Measurements from ENCODE around the gene BNIP5.

Gene BNIP5

GRCh38 chr6:36290668-36291620 lies 45.7 kb downstream of the BNIP5 start:
- no peak for DNase-seq

- DNase-seq = no peak
Observed at GRCh38 chr6:36289281-36289878, 47.3 kb downstream of the BNIP5 start.

- DNase-seq = no peak
Observed at GRCh38 chr6:36286858-36287257, 49.8 kb downstream of the BNIP5 start.

GRCh38 chr6:36285797-36286196 lies 50.9 kb downstream of the BNIP5 start:
- DNase-seq = no peak

GRCh38 chr6:36285187-36285671 lies 51.5 kb downstream of the BNIP5 start:
- DNase-seq = no peak

- no peak for DNase-seq
Observed at GRCh38 chr6:36284359-36284758, 52.3 kb downstream of the BNIP5 start.

- no peak for DNase-seq
Observed at GRCh38 chr6:36283608-36284007, 53.1 kb downstream of the BNIP5 start.

- DNase-seq = no peak
Observed at GRCh38 chr6:36280983-36281382, 55.7 kb downstream of the BNIP5 start.

GRCh38 chr6:36280467-36280866 lies 56.2 kb downstream of the BNIP5 start:
- DNase-seq = no peak

- no peak for DNase-seq
Observed at GRCh38 chr6:36277946-36278470, 58.7 kb downstream of the BNIP5 start.

- no peak for DNase-seq
Observed at GRCh38 chr6:36276581-36277536, 59.8 kb downstream of the BNIP5 start.

- DNase-seq = no peak
Observed at GRCh38 chr6:36273802-36274514, 62.7 kb downstream of the BNIP5 start.

- DNase-seq = no peak
Observed at GRCh38 chr6:36273067-36273466, 63.6 kb downstream of the BNIP5 start.

- no peak for DNase-seq
Observed at GRCh38 chr6:36272234-36272633, 64.5 kb downstream of the BNIP5 start.

- DNase-seq = no peak
Observed at GRCh38 chr6:36269834-36270705, 66.6 kb downstream of the BNIP5 start, which contains the start of gene PNPLA1. Gene PNPLA1 (plus strand): TSS chr6:36270060. CDS start chr6:36270460, 400 bp downstream.

- no peak for DNase-seq
Observed at GRCh38 chr6:36268478-36269275, 68.0 kb downstream of the BNIP5 start.

- DNase-seq = no peak
Observed at GRCh38 chr6:36267731-36268477, 68.8 kb downstream of the BNIP5 start.

GRCh38 chr6:36266913-36267644 lies 69.6 kb downstream of the BNIP5 start:
- DNase-seq = no peak

Measured in NCI-H524 treated with DMSO at 0.1 percent for 48 hours (cell line).